H1 (cell line): ENCODE data around the gene STK36. TPM values are rescaled to one million over a fixed set of nuclear protein-coding genes. Genes with fewer than 3 reads are reported as not detected.
A peak's percentile ranks its signal among the peaks of the same experiment; 100 is the strongest.

Source experiments
- CTCF ChIA-PET: fragments of 300-600 bp; sonication (Branson Sonifier 250); formaldehyde crosslinking; loops from one replicate; lab custom pipeline; 2021; ENCODE audit not compliant: partially characterized antibody; lab: Charles Lee
- POLR2A ChIA-PET: fragments of 300-600 bp; sonication (Branson Sonifier 250); formaldehyde crosslinking; loops from one replicate; lab custom pipeline; 2021; ENCODE audit warnings: inconsistent platforms; ENCODE audit not compliant: partially characterized antibody; lab: Charles Lee
- DNase-seq, 2 experiments: peaks; one replicate each; pipeline versions ENCODE4 v3.0.0 to v3.0.0-alpha.2; 2010 to 2022; ENCODE audit warnings: low spot score in 2 of 2, low read depth in 1 of 2, mixed read lengths in 1 of 2
- FAIRE-seq: peaks from 2 replicates; lab custom pipeline; 2011; peaks lifted over from hg19 to GRCh38; lab: Jason Lieb, UNC
- H2AFZ ChIP-seq: 2 replicates; pipeline ENCODE4 v1.8.1; 2012; ENCODE audit warnings: low read length, inconsistent platforms
- H2AK5ac ChIP-seq: 2 replicates; pipeline ENCODE4 v1.6.1; 2013; ENCODE audit warnings: low read depth, low read length
- H2BK120ac ChIP-seq: replicated peaks from 2 replicates; pipeline ENCODE3; 2013; ENCODE audit warnings: low read depth, low read length, inconsistent platforms
- H2BK12ac ChIP-seq: 2 replicates; pipeline ENCODE4 v1.6.1; 2013; ENCODE audit warnings: low read depth, low read length
- H2BK15ac ChIP-seq: 2 replicates; pipeline ENCODE4 v1.6.1; 2013; ENCODE audit warnings: low read length
- H2BK20ac ChIP-seq: 2 replicates; pipeline ENCODE4 v1.6.1; 2013; ENCODE audit warnings: low read length
- H2BK5ac ChIP-seq: 2 replicates; pipeline ENCODE4 v1.6.1; 2013; ENCODE audit warnings: low read depth, low read length
- H3K14ac ChIP-seq: 2 replicates; pipeline ENCODE4 v1.6.1; 2013; ENCODE audit warnings: inconsistent platforms; ENCODE audit not compliant: insufficient read length
- H3K18ac ChIP-seq: 2 replicates; pipeline ENCODE4 v1.6.1; 2013; ENCODE audit warnings: low read length; ENCODE audit errors: extremely low read depth
- H3K23ac ChIP-seq: 2 replicates; pipeline ENCODE4 v1.6.1; 2013; ENCODE audit warnings: inconsistent platforms; ENCODE audit not compliant: insufficient read length
- H3K23me2 ChIP-seq: 2 replicates; pipeline ENCODE4 v1.6.1; 2013; ENCODE audit warnings: low read depth, low read length
- H3K27ac ChIP-seq: 2 replicates; pipeline ENCODE4 v1.6.1; 2011; ENCODE audit warnings: low read depth, low read length, inconsistent platforms
- H3K27me3 ChIP-seq, 4 experiments: replicated peaks in 1 of 4; 1 replicate in 1 of 4; 2 replicates in 3 of 4; pipeline versions ENCODE4 v1.6.1 to v1.8.1; 2011 to 2013; ENCODE audit warnings: low read length in 3 of 4, mild to moderate bottlenecking in 3 of 4, inconsistent platforms in 2 of 4, mixed read lengths in 2 of 4, moderate library complexity in 1 of 4; ENCODE audit not compliant: control insufficient read depth in 3 of 4, insufficient read depth in 3 of 4; ENCODE audit errors: extremely low read depth in 1 of 4
- H3K36me3 ChIP-seq, 4 experiments: 2 replicates each; pipeline versions ENCODE4 v1.6.1 to v1.8.1; 2011 to 2013; ENCODE audit warnings: mild to moderate bottlenecking in 4 of 4, low read length in 3 of 4, moderate library complexity in 2 of 4, control low read depth in 1 of 4, inconsistent platforms in 1 of 4; ENCODE audit not compliant: insufficient read depth in 4 of 4, control insufficient read depth in 2 of 4
- H3K4ac ChIP-seq: replicated peaks from 2 replicates; pipeline ENCODE3; 2013; ENCODE audit warnings: low read length, low read depth, mixed read lengths, inconsistent platforms; ENCODE audit not compliant: insufficient read length
- H3K4me1 ChIP-seq, 4 experiments: replicated peaks in 1 of 4; 1 replicate in 1 of 4; 2 replicates in 3 of 4; pipeline versions ENCODE4 v1.6.1 to v1.8.1; 2011 to 2013; ENCODE audit warnings: low read length in 3 of 4, inconsistent platforms in 2 of 4, mixed read lengths in 1 of 4; ENCODE audit not compliant: insufficient read depth in 4 of 4, control insufficient read depth in 3 of 4
- H3K4me2 ChIP-seq, 2 experiments: 2 replicates each; pipeline versions ENCODE4 v1.6.1 to v1.8.1; 2011 to 2013; ENCODE audit warnings: low read depth in 2 of 2, low read length in 2 of 2, control low read depth in 1 of 2, inconsistent platforms in 1 of 2, mild to moderate bottlenecking in 1 of 2; ENCODE audit not compliant: insufficient read depth in 1 of 2
- H3K4me3 ChIP-seq, 4 experiments: fragments of 200-600, 300-600 bp in 1 of 4; sonication (generic), shearing (Covaris generic), sonication (Bioruptor Twin) in 1 of 4; 2 replicates each; pipeline versions ENCODE4 v1.5.1 to v1.8.1; 2011 to 2016; ENCODE audit warnings: low read length in 4 of 4, low read depth in 3 of 4, control low read depth in 2 of 4, inconsistent platforms in 2 of 4, mild to moderate bottlenecking in 2 of 4, mixed read lengths in 1 of 4, moderate library complexity in 1 of 4; ENCODE audit not compliant: insufficient read depth in 2 of 4; ENCODE audit errors: extremely low read depth in 1 of 4
- H3K56ac ChIP-seq: replicated peaks from 2 replicates; pipeline ENCODE3; 2013; ENCODE audit warnings: low read depth, mild to moderate bottlenecking, mixed read lengths, low read length, inconsistent platforms; ENCODE audit not compliant: insufficient read length
- H3K79me1 ChIP-seq: 2 replicates; pipeline ENCODE4 v1.6.1; 2013; ENCODE audit warnings: low read depth, low read length, control low read depth
- H3K79me2 ChIP-seq, 2 experiments: 2 replicates each; pipeline versions ENCODE4 v1.6.1 to v1.8.1; 2012 to 2013; ENCODE audit warnings: low read length in 2 of 2, mild to moderate bottlenecking in 2 of 2, inconsistent platforms in 1 of 2; ENCODE audit not compliant: insufficient read depth in 2 of 2, control insufficient read depth in 1 of 2
- H3K9ac ChIP-seq, 4 experiments: replicated peaks in 1 of 4; 1 replicate in 1 of 4; 2 replicates in 3 of 4; pipeline versions ENCODE4 v1.6.1 to v1.8.1; 2011 to 2013; ENCODE audit warnings: low read depth in 3 of 4, low read length in 3 of 4, control low read depth in 2 of 4, mild to moderate bottlenecking in 2 of 4, moderate library complexity in 2 of 4, inconsistent platforms in 1 of 4; ENCODE audit errors: extremely low read depth in 1 of 4
- H3K9me3 ChIP-seq, 2 experiments: 2 replicates each; pipeline versions ENCODE4 v1.6.1 to v1.8.1; 2012 to 2013; ENCODE audit warnings: mild to moderate bottlenecking in 2 of 2, moderate library complexity in 2 of 2, control low read depth in 1 of 2, inconsistent platforms in 1 of 2, low read depth in 1 of 2, low read length in 1 of 2, mixed read lengths in 1 of 2; ENCODE audit not compliant: insufficient read depth in 2 of 2
- H4K20me1 ChIP-seq, 2 experiments: replicated peaks in 1 of 2; 2 replicates each; pipeline versions ENCODE3 to v1.8.1; 2011 to 2013; ENCODE audit warnings: inconsistent platforms in 2 of 2, low read length in 2 of 2, mild to moderate bottlenecking in 1 of 2; ENCODE audit not compliant: insufficient read depth in 2 of 2, control insufficient read depth in 1 of 2
- H4K5ac ChIP-seq: 2 replicates; pipeline ENCODE4 v1.6.1; 2013; ENCODE audit warnings: low read length, low read depth, mixed read lengths, inconsistent platforms; ENCODE audit not compliant: insufficient read length
- H4K8ac ChIP-seq: 2 replicates; pipeline ENCODE4 v1.8.0; 2013; ENCODE audit warnings: mild to moderate bottlenecking, moderate library complexity, low read length, inconsistent platforms; ENCODE audit not compliant: insufficient read depth; ENCODE audit errors: extremely low read depth
- H4K91ac ChIP-seq: replicated peaks from 2 replicates; pipeline ENCODE3; 2013; ENCODE audit warnings: low read length, mixed read lengths, inconsistent platforms; ENCODE audit not compliant: insufficient read length
- E2F6 ChIP-seq: IDR thresholded peaks from 2 replicates; pipeline ENCODE4 v1.6.1; 2012; ENCODE audit warnings: inconsistent platforms
- POLR2A ChIP-seq, 2 experiments: IDR thresholded peaks; 1 replicate in 1 of 2; 2 replicates in 1 of 2; pipeline ENCODE4 v1.6.1; 2011; ENCODE audit warnings: low read depth in 2 of 2, low read length in 2 of 2, mild to moderate bottlenecking in 2 of 2; ENCODE audit errors: control extremely low read depth in 1 of 2
- SAP30 ChIP-seq: fragments of 300-600 bp; sonication (generic); IDR thresholded peaks from 2 replicates; pipeline ENCODE4 v1.7.1; 2012; ENCODE audit warnings: low read length, moderate library complexity, mild to moderate bottlenecking, inconsistent platforms; ENCODE audit not compliant: insufficient read depth, insufficient replicate concordance
- WGBS, 2 experiments: shearing (Covaris generic) in 1 of 2; methylation state at CpG; one replicate each; pipeline versions ENCODE4 v1.1.6 to v1.1.7; 2013 to 2015; ENCODE audit warnings: low lambda C conversion rate in 2 of 2, mixed read lengths in 2 of 2, inconsistent platforms in 1 of 2, low coverage in 1 of 2, missing lambda C conversion rate in 1 of 2; ENCODE audit not compliant: insufficient replicate concordance in 2 of 2, insufficient coverage in 1 of 2, insufficient read length in 1 of 2; ENCODE audit errors: extremely low coverage in 1 of 2, missing lambda C conversion rate in 1 of 2; 5-methylcytosine and 5-hydroxymethylcytosine counted together
- polyA plus RNA-seq, 7 experiments: library from polyadenylated mRNA; depleted of rRNA in 3 of 7; stranded (reverse) in 5 of 7; unstranded in 2 of 7; fragments of >200 nt in 5 of 7; fragments of 200-250 nt in 2 of 7; gene quantifications; 1 replicate in 5 of 7; 2 replicates in 1 of 7; 4 replicates in 1 of 7; pipeline versions ENCODE4 v1.2.1 to v1.2.3, GENCODE V29; 2011 to 2013; ENCODE audit warnings: missing spikeins in 2 of 7, mixed read lengths in 2 of 7
- total RNA-seq: library from RNA; stranded (reverse); fragmentation: NEBNext Ultra II Directional; extraction: Animal tissue kit (Norgen Biotek cat#: 25700); gene quantifications from 2 replicates; pipeline ENCODE4 v1.2.1, GENCODE V29; 2021

STK36 gene
- total and polyA plus RNA-seq, 2 of the 8 experiments (the other 6 are each of a cell fraction or from before 2014, with no cell fraction given), result 41.4 to 57.6 TPM

- no peak overlapping the region for H3K56ac ChIP-seq
- no peak overlapping the region for H2BK12ac ChIP-seq
- CTCF ChIA-PET, result interaction anchor here (0.6 to 2.7 kb wide), 13 partner anchors 8 to 138 kb away, joined by 3 to 17 read pairs (median 6); partner anchors contain the start of genes BCS1L and ZNF142
- H4K91ac ChIP-seq, result no peak overlapping the region
- H3K23me2 ChIP-seq, result 0 out of 2 replicates have a peak, but pooled peaks cover 2% of the 10 kb centered on the region
- no peak overlapping the region for H3K9ac ChIP-seq
- H3K79me1 ChIP-seq, result peaks cover 7% of the 10 kb centered on the region; the same call in 1 of the 2 replicates
- DNase-seq, result no peak
- no peak overlapping the region for H2BK5ac ChIP-seq
- no peak overlapping the region for H3K23ac ChIP-seq
- peak overlapping the region; percentile 87 for H2AFZ ChIP-seq
- H2BK15ac ChIP-seq, result no peak overlapping the region
- H2BK120ac ChIP-seq, result no peak overlapping the region
- H3K36me3 ChIP-seq, result no peaks in the 10 kb centered on the region; a peak in 1 of 8 replicates
- no peaks in the 10 kb centered on the region for H3K9me3 ChIP-seq
- H3K18ac ChIP-seq, result no peak overlapping the region
- no peaks in the 10 kb centered on the region for H3K27me3 ChIP-seq
- H4K20me1 ChIP-seq, result peaks cover 0 to 4% of the 10 kb centered on the region in 2 experiments
- peaks cover 0 to 4% (median 1%) of the 10 kb centered on the region in 4 experiments; a peak in 4 of 7 replicates for H3K4me1 ChIP-seq
- H3K14ac ChIP-seq, result no peak overlapping the region
- H2BK20ac ChIP-seq, result no peak overlapping the region
- 54% methylated on average over 14 of the region's 14 CpGs; no CpG with 5 or more reads in 1 of the 2 experiments for WGBS, 2 experiments
- TF ChIP-seq E2F6, result no peak
- TF ChIP-seq SAP30, result no peak
- peak in 1 of 2 experiments; percentile 36; a peak in 1 of 3 replicates for TF ChIP-seq POLR2A (IDR thresholded peaks at IDR 0.05; ENCODE audit: control extremely low read depth in 1 of 2, low read depth in 2 of 2, low read length in 2 of 2)
- no peak overlapping the region for H3K4ac ChIP-seq
- FAIRE-seq, result no peak
- H3K79me2 ChIP-seq, result peaks cover 4 to 39% of the 10 kb centered on the region in 2 experiments
- H3K27ac ChIP-seq, result no peak overlapping the region
- peak overlapping the region; percentile 56 to 74 for H3K4me2 ChIP-seq
- peak overlapping the region; percentile 79 for H4K5ac ChIP-seq
- POLR2A ChIA-PET, result interaction anchor here (0.7 to 2.3 kb wide), 11 partner anchors 8 to 112 kb away, joined by 3 to 14 read pairs (median 3); partner anchors contain the start of genes BCS1L, RNF25, STK36 and ZNF142
- peak overlapping the region; percentile 39 for H4K8ac ChIP-seq
- H3K4me3 ChIP-seq, result peak overlapping the region in 3 of 4 experiments; percentile 21 to 89 (median 85); a peak in 5 of 8 replicates
- no peak overlapping the region for H2AK5ac ChIP-seq
Observed at GRCh38 chr2:218710334-218710686, 38.4 kb downstream of the STK36 start.
